Liver (tissue), 9 donors: Measurements from ENCODE around the gene CCNO. TPM values are rescaled to one million over a fixed set of nuclear protein-coding genes. Genes with fewer than 3 reads are reported as not detected.

Experiments used
- DNase-seq: peaks from one replicate; pipeline ENCODE4 v3.0.0-alpha.2; 2017; ENCODE audit warnings: low spot score
- H3K27ac ChIP-seq, 2 donors: one replicate each; pipeline ENCODE4 v1.7.0; 2013; ENCODE audit warnings: inconsistent platforms in 2 of 2, low read length in 2 of 2, control low read depth in 1 of 2, low read depth in 1 of 2, mild to moderate bottlenecking in 1 of 2
- H3K27me3 ChIP-seq, 4 donors: one replicate each; pipeline versions ENCODE4 v1.6.1 to v1.7.0; 2013; ENCODE audit warnings: low read length in 3 of 4, inconsistent platforms in 1 of 4, mild to moderate bottlenecking in 1 of 4, moderate library complexity in 1 of 4; ENCODE audit not compliant: control insufficient read depth in 4 of 4, insufficient read depth in 4 of 4
- H3K36me3 ChIP-seq, 4 donors: one replicate each; pipeline versions ENCODE4 v1.6.1 to v1.7.0; 2013; ENCODE audit warnings: low read length in 3 of 4, mild to moderate bottlenecking in 3 of 4, low read depth in 1 of 4, moderate library complexity in 1 of 4; ENCODE audit not compliant: control insufficient read depth in 4 of 4, insufficient read depth in 3 of 4
- H3K4me1 ChIP-seq, 4 donors: one replicate each; pipeline versions ENCODE4 v1.6.1 to v1.7.0; 2013; ENCODE audit warnings: low read length in 3 of 4, mild to moderate bottlenecking in 3 of 4, moderate library complexity in 1 of 4; ENCODE audit not compliant: control insufficient read depth in 4 of 4, insufficient read depth in 4 of 4
- H3K4me3 ChIP-seq, 3 donors: one replicate each; pipeline versions ENCODE4 v1.6.1 to v1.7.0; 2013; ENCODE audit warnings: low read length in 3 of 3, control low read depth in 1 of 3, low read depth in 1 of 3, mild to moderate bottlenecking in 1 of 3
- H3K9ac ChIP-seq, 2 donors: one replicate each; pipeline ENCODE4 v1.7.0; 2013; ENCODE audit warnings: low read length in 2 of 2, mild to moderate bottlenecking in 2 of 2, moderate library complexity in 2 of 2, control low read depth in 1 of 2, low read depth in 1 of 2
- H3K9me3 ChIP-seq, 4 donors: one replicate each; pipeline versions ENCODE4 v1.6.1 to v1.7.0; 2013; ENCODE audit warnings: low read length in 3 of 4; ENCODE audit not compliant: control insufficient read depth in 4 of 4
- EGR1 ChIP-seq, 2 donors: IDR thresholded peaks; 2 replicates each; pipeline ENCODE4 v1.6.1; 2016 to 2018; ENCODE audit warnings: antibody characterized with exemption in 2 of 2, low read depth in 2 of 2
- FOXA1 ChIP-seq: IDR thresholded peaks from 2 replicates; pipeline ENCODE4 v1.6.1; 2016; ENCODE audit warnings: antibody characterized with exemption
- FOXA2 ChIP-seq: IDR thresholded peaks from 2 replicates; pipeline ENCODE4 v1.6.1; 2016; ENCODE audit warnings: antibody characterized with exemption
- GABPA ChIP-seq, 2 donors: IDR thresholded peaks in 1 of 2; conservative IDR thresholded peaks in 1 of 2; 2 replicates each; pipeline ENCODE4 v1.6.1; 2016; ENCODE audit warnings: antibody characterized with exemption in 2 of 2, mild to moderate bottlenecking in 1 of 2, moderate library complexity in 1 of 2
- HNF4A ChIP-seq, 2 donors: conservative IDR thresholded peaks; 2 replicates each; pipeline ENCODE4 v1.6.1; 2016; ENCODE audit warnings: antibody characterized with exemption in 2 of 2, mild to moderate bottlenecking in 2 of 2
- HNF4G ChIP-seq: IDR thresholded peaks from 2 replicates; pipeline ENCODE4 v1.6.1; 2016; ENCODE audit warnings: antibody characterized with exemption
- JUND ChIP-seq, 2 donors: IDR thresholded peaks; 2 replicates each; pipeline ENCODE4 v1.6.1; 2016; ENCODE audit warnings: antibody characterized with exemption in 2 of 2
- NR2F2 ChIP-seq: IDR thresholded peaks from 2 replicates; pipeline ENCODE4 v1.6.1; 2016; ENCODE audit warnings: antibody characterized with exemption
- RAD21 ChIP-seq, 2 donors: IDR thresholded peaks; 2 replicates each; pipeline ENCODE4 v1.6.1; 2016; ENCODE audit warnings: antibody characterized with exemption in 2 of 2, mild to moderate bottlenecking in 2 of 2
- RXRA ChIP-seq, 2 donors: IDR thresholded peaks; 2 replicates each; pipeline ENCODE4 v1.6.1; 2017 to 2018; ENCODE audit warnings: antibody characterized with exemption in 2 of 2, mild to moderate bottlenecking in 1 of 2
- SP1 ChIP-seq: IDR thresholded peaks from 2 replicates; pipeline ENCODE4 v1.6.1; 2018; ENCODE audit warnings: antibody characterized with exemption, mild to moderate bottlenecking
- TAF1 ChIP-seq: conservative IDR thresholded peaks from 2 replicates; pipeline ENCODE4 v1.6.1; 2016; ENCODE audit warnings: antibody characterized with exemption, mild to moderate bottlenecking
- YY1 ChIP-seq: IDR thresholded peaks from 2 replicates; pipeline ENCODE4 v1.6.1; 2016; ENCODE audit warnings: antibody characterized with exemption, mild to moderate bottlenecking
- ZBTB33 ChIP-seq: IDR thresholded peaks from 2 replicates; pipeline ENCODE4 v1.6.1; 2016; ENCODE audit warnings: antibody characterized with exemption
- WGBS: extraction: QIAGEN DNeasy Blood & Tissue Kit; methylation state at CpG from one replicate; pipeline ENCODE4 v1.1.7; 2013; 5-methylcytosine and 5-hydroxymethylcytosine counted together
- polyA plus RNA-seq, 2 donors: library from polyadenylated mRNA; stranded (reverse) in 1 of 2; unstranded in 1 of 2; fragments of 200-250 nt in 1 of 2; fragments of >200 nt in 1 of 2; fragmentation: Nextera tagmentation in 1 of 2; extraction: Ambion mirVana in 1 of 2; gene quantifications; one replicate each; pipeline versions ENCODE4 v1.2.1 to v1.2.3, GENCODE V29; 2013 to 2015
- total RNA-seq, 2 donors: library from RNA; depleted of rRNA; stranded (reverse); fragments of >200 nt; gene quantifications; one replicate each; pipeline ENCODE4 v1.2.3, GENCODE V29; 2014
- TF ChIP-seq, protein P1 (sequence below): fragments of 150-350 bp; IDR thresholded peaks from 2 replicates; pipeline ENCODE4 v1.5.1; 2017; ENCODE audit warnings: improper control_type of control experiment, low read depth, low read length; ENCODE audit not compliant: missing input control
- TF ChIP-seq, protein P2 (sequence below): IDR thresholded peaks from 2 replicates; pipeline ENCODE4 v1.6.1; 2016; ENCODE audit warnings: antibody characterized with exemption
- TF ChIP-seq, protein P3 (sequence below): IDR thresholded peaks from 2 replicates; pipeline ENCODE4 v1.6.1; 2016; ENCODE audit warnings: antibody characterized with exemption
- TF ChIP-seq, protein P4 (sequence below): IDR thresholded peaks from 2 replicates; pipeline ENCODE4 v1.6.1; 2016; ENCODE audit warnings: antibody characterized with exemption, mild to moderate bottlenecking
- donor health status: healthy.
- donor health status: healthy.
- donor health status: healthy.
- donor health status: healthy.
- donor health status: healthy.

Gene CCNO
- total and polyA plus RNA-seq, 4 donors: 0.23 TPM; not detected in 3

DNA sequence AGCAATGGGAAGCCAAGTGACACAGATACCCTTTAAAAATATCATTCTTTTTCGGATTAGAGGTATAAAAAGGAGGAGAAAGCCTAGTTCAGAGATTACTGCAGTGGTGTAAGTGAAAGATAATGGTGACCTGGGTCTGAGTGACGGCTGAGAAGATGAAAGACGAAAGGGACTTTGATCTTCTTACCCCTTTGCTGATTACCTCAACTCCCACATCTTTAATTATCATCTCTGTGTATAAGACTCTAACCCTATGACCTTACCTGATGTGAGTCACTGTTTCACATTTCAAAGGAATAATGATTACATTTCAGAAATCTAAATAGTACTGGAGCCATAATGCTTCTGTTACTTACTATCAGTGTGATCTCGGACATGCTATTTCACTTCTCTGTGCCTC lies 21.4 kb upstream of the CCNO start:
- peaks cover 1 to 42% (median 20%) of the 10 kb centered on the region in 4 donors for H3K36me3 ChIP-seq
- no peak for TF ChIP-seq NR2F2
- no peak for TF ChIP-seq SP1
- no peak for TF ChIP-seq ZBTB33
- no peak for TF ChIP-seq GABPA (IDR thresholded peaks at IDR 0.05 in 1 of 2, conservative IDR thresholded peaks at IDR 0.05 in 1 of 2)
- TF ChIP-seq HNF4G: no peak
- TF ChIP-seq RXRA (IDR thresholded peaks at IDR 0.05): no peak
- TF ChIP-seq FOXA1: no peak
- TF ChIP-seq, protein P1, sequence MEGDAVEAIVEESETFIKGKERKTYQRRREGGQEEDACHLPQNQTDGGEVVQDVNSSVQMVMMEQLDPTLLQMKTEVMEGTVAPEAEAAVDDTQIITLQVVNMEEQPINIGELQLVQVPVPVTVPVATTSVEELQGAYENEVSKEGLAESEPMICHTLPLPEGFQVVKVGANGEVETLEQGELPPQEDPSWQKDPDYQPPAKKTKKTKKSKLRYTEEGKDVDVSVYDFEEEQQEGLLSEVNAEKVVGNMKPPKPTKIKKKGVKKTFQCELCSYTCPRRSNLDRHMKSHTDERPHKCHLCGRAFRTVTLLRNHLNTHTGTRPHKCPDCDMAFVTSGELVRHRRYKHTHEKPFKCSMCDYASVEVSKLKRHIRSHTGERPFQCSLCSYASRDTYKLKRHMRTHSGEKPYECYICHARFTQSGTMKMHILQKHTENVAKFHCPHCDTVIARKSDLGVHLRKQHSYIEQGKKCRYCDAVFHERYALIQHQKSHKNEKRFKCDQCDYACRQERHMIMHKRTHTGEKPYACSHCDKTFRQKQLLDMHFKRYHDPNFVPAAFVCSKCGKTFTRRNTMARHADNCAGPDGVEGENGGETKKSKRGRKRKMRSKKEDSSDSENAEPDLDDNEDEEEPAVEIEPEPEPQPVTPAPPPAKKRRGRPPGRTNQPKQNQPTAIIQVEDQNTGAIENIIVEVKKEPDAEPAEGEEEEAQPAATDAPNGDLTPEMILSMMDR: no peak
- no peak for TF ChIP-seq TAF1
- TF ChIP-seq FOXA2: no peak
- TF ChIP-seq RAD21 (IDR thresholded peaks at IDR 0.05): no peak
- TF ChIP-seq, protein P2, sequence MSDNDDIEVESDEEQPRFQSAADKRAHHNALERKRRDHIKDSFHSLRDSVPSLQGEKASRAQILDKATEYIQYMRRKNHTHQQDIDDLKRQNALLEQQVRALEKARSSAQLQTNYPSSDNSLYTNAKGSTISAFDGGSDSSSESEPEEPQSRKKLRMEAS: no peak
- no peak for TF ChIP-seq HNF4A (conservative IDR thresholded peaks at IDR 0.05)
- TF ChIP-seq JUND (IDR thresholded peaks at IDR 0.05): no peak
- TF ChIP-seq, protein P3, sequence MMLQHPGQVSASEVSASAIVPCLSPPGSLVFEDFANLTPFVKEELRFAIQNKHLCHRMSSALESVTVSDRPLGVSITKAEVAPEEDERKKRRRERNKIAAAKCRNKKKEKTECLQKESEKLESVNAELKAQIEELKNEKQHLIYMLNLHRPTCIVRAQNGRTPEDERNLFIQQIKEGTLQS: no peak
- no peak for TF ChIP-seq YY1
- TF ChIP-seq EGR1 (IDR thresholded peaks at IDR 0.05; ENCODE audit: low read depth in 2 of 2): no peak
- TF ChIP-seq, protein P4, sequence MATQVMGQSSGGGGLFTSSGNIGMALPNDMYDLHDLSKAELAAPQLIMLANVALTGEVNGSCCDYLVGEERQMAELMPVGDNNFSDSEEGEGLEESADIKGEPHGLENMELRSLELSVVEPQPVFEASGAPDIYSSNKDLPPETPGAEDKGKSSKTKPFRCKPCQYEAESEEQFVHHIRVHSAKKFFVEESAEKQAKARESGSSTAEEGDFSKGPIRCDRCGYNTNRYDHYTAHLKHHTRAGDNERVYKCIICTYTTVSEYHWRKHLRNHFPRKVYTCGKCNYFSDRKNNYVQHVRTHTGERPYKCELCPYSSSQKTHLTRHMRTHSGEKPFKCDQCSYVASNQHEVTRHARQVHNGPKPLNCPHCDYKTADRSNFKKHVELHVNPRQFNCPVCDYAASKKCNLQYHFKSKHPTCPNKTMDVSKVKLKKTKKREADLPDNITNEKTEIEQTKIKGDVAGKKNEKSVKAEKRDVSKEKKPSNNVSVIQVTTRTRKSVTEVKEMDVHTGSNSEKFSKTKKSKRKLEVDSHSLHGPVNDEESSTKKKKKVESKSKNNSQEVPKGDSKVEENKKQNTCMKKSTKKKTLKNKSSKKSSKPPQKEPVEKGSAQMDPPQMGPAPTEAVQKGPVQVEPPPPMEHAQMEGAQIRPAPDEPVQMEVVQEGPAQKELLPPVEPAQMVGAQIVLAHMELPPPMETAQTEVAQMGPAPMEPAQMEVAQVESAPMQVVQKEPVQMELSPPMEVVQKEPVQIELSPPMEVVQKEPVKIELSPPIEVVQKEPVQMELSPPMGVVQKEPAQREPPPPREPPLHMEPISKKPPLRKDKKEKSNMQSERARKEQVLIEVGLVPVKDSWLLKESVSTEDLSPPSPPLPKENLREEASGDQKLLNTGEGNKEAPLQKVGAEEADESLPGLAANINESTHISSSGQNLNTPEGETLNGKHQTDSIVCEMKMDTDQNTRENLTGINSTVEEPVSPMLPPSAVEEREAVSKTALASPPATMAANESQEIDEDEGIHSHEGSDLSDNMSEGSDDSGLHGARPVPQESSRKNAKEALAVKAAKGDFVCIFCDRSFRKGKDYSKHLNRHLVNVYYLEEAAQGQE: no peak
- no peaks in the 10 kb centered on the region for H3K27me3 ChIP-seq
- no peaks in the 10 kb centered on the region for H3K9me3 ChIP-seq
- WGBS: 95% methylated on average over 4 of the region's 4 CpGs
- no peak overlapping the region for H3K4me3 ChIP-seq
- DNase-seq: no peak
- H3K4me1 ChIP-seq: no peaks in the 10 kb centered on the region
- H3K9ac ChIP-seq: no peak overlapping the region
- H3K27ac ChIP-seq: no peak overlapping the region
